ENCODE results near the gene ING4. TPM values are rescaled to one million over a fixed set of nuclear protein-coding genes. Genes with fewer than 3 reads are reported as not detected.

ING4 gene
- total RNA-seq, 1 experiment from 2014 or later = 23.8 TPM

DNA sequence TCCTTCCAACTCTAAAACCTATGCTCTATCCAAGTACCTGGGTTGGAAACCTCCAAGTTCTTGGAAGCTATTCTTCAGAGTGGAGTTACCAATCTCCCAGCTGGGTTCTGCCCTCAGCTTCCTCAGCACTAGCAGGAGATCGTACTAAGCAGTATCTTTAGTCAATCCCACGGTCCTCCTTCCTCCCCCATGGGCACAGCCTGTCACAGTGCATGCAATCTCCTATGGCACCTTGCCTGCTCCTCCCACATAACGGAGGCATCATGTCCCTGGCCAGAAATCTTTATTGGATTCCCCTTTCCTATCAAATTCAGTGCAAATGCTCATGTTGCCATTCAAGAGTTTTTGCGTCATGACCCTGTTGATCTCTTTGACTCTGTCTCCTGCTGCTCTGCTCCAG lies 21.8 kb downstream of the ING4 start:
- Histone ChIP-seq H3K9me3 (ENCODE audit: low read length) (no peaks in the 10 kb centered on the region), H2AFZ (ENCODE audit: low read length) (no peak overlapping the region), H3K4me2 (ENCODE audit: low read length) (no peak overlapping the region), H3K79me2 (ENCODE audit: low read length) (no peaks in the 10 kb centered on the region), H4K20me1 (ENCODE audit: low read length) (no peaks in the 10 kb centered on the region), H3K36me3 (ENCODE audit: low read depth, low read length) (no peaks in the 10 kb centered on the region), H3K9me2 (replicated peaks; ENCODE audit: low read length) (no peaks in the 10 kb centered on the region), H3K4me1 (ENCODE audit: insufficient read depth, low read length) (peaks cover 5% of the 10 kb centered on the region), H3F3A (ENCODE audit: low read length, unreplicated experiment) (no peaks in the 10 kb centered on the region), H3K27ac (ENCODE audit: low read length) (no peak overlapping the region), H3K27me3 (ENCODE audit: low read length) (no peaks in the 10 kb centered on the region), H3K4me3 (ENCODE audit: low read length) (no peak overlapping the region), H3K9ac (ENCODE audit: low read length) (no peak overlapping the region)
- intact Hi-C loops (cut with micrococcal nuclease) = no loop called here
- BruUV-seq (replicated peaks) = no TSS peak
- no peak for ATAC-seq
- CTCF ChIA-PET = no interaction called here
- POLR2A ChIA-PET (ENCODE audit: unreplicated experiment) = no interaction called here
- no peak for TF ChIP-seq EZH2 (IDR thresholded peaks at IDR 0.05; ENCODE audit: low read length, unreplicated experiment)
- TF ChIP-seq, protein P1, sequence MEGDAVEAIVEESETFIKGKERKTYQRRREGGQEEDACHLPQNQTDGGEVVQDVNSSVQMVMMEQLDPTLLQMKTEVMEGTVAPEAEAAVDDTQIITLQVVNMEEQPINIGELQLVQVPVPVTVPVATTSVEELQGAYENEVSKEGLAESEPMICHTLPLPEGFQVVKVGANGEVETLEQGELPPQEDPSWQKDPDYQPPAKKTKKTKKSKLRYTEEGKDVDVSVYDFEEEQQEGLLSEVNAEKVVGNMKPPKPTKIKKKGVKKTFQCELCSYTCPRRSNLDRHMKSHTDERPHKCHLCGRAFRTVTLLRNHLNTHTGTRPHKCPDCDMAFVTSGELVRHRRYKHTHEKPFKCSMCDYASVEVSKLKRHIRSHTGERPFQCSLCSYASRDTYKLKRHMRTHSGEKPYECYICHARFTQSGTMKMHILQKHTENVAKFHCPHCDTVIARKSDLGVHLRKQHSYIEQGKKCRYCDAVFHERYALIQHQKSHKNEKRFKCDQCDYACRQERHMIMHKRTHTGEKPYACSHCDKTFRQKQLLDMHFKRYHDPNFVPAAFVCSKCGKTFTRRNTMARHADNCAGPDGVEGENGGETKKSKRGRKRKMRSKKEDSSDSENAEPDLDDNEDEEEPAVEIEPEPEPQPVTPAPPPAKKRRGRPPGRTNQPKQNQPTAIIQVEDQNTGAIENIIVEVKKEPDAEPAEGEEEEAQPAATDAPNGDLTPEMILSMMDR (conservative IDR thresholded peaks at IDR 0.05; ENCODE audit: low read depth, low read length) = no peak
- no peak for TF ChIP-seq EZH2phosphoT487 (IDR thresholded peaks at IDR 0.05; ENCODE audit: borderline replicate concordance, low read length)
- no peak for DNase-seq

DNA sequence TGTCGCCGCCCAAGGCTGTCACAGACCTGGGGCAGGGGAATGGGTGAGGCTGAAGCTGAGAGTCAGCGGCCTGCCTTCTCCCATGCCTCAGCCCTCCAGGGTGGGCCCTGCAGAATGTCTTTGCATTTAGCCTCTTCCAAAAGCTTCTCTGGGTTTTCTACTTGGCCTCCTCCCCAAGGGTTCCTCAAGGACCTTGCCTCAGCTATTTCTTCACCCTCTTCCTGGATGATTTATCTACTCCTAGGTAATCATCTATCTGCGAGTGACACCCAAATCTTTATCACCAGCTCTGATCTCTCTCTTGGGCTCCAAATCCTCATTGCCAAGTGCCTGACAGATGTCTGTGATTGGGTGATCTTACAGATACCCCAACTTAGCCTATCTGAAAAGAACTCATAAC lies 22.4 kb downstream of the ING4 start:
- no peaks in the 10 kb centered on the region for H3K79me2 ChIP-seq (ENCODE audit: low read length)
- no peaks in the 10 kb centered on the region for H3F3A ChIP-seq (ENCODE audit: low read length, unreplicated experiment)
- no peak overlapping the region for H3K27ac ChIP-seq (ENCODE audit: low read length)
- intact Hi-C loops (cut with micrococcal nuclease) = no loop called here
- H3K36me3 ChIP-seq (ENCODE audit: low read depth, low read length) = no peaks in the 10 kb centered on the region
- H3K9me2 ChIP-seq (replicated peaks; ENCODE audit: low read length) = no peaks in the 10 kb centered on the region
- DNase-seq (no peak), ATAC-seq (no peak)
- H3K4me1 ChIP-seq (ENCODE audit: insufficient read depth, low read length) = peaks cover 11% of the 10 kb centered on the region
- ChIA-PET POLR2A (ENCODE audit: unreplicated experiment) (no interaction called here), CTCF (no interaction called here)
- no peak overlapping the region for H3K4me3 ChIP-seq (ENCODE audit: low read length)
- H2AFZ ChIP-seq (ENCODE audit: low read length) = no peak overlapping the region
- H3K27me3 ChIP-seq (ENCODE audit: low read length) = no peaks in the 10 kb centered on the region
- no TSS peak for BruUV-seq (replicated peaks)
- no peak for TF ChIP-seq EZH2phosphoT487 (IDR thresholded peaks at IDR 0.05; ENCODE audit: borderline replicate concordance, low read length)
- TF ChIP-seq, protein P1 (conservative IDR thresholded peaks at IDR 0.05; ENCODE audit: low read depth, low read length) = no peak
- H3K9ac ChIP-seq (ENCODE audit: low read length) = no peak overlapping the region
- no peaks in the 10 kb centered on the region for H4K20me1 ChIP-seq (ENCODE audit: low read length)
- H3K4me2 ChIP-seq (ENCODE audit: low read length) = no peak overlapping the region
- H3K9me3 ChIP-seq (ENCODE audit: low read length) = no peaks in the 10 kb centered on the region

DNA sequence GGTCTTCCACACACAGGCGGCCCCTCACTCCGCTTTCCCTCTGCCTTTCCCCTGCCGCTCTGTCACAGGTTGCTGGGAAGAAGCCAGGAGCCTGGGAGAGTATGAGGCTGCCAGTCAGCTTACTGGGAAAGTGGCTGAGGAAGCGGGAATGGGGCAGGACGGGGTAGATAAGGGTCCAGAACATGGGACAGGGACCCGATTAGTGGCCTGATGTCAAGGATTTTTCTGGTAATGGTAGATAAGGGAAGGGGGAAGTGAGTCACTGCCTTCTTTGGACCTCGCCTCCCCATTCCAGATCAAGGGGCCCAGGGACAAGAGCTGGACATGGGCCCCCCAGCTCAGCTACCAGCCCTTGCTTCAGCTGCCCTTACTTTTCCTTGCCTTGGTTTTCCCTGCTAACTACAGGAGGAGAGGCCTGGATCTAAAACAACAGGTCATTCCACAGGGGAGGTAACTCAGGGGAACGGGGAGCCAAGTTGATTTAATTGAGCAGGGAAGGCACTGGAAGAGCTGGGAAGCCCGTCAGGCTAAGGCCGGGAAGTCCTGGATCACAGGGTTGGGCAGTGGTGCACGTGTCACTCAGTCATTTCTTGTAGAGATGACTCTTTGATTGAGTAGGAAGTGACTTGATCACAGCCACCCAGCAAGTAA lies 23.6 kb downstream of the ING4 start:
- no peaks in the 10 kb centered on the region for H3K79me2 ChIP-seq (ENCODE audit: low read length)
- no peaks in the 10 kb centered on the region for H3K27me3 ChIP-seq (ENCODE audit: low read length)
- ATAC-seq (no peak), DNase-seq (no peak)
- H3F3A ChIP-seq (ENCODE audit: low read length, unreplicated experiment) = no peaks in the 10 kb centered on the region
- no peak overlapping the region for H3K4me2 ChIP-seq (ENCODE audit: low read length)
- no peaks in the 10 kb centered on the region for H3K36me3 ChIP-seq (ENCODE audit: low read depth, low read length)
- H3K4me1 ChIP-seq (ENCODE audit: insufficient read depth, low read length) = peaks cover 16% of the 10 kb centered on the region
- no peak overlapping the region for H2AFZ ChIP-seq (ENCODE audit: low read length)
- H3K9me2 ChIP-seq (replicated peaks; ENCODE audit: low read length) = no peaks in the 10 kb centered on the region
- TF ChIP-seq EZH2 (IDR thresholded peaks at IDR 0.05; ENCODE audit: low read length, unreplicated experiment) (no peak), EZH2phosphoT487 (IDR thresholded peaks at IDR 0.05; ENCODE audit: borderline replicate concordance, low read length) (no peak)
- TF ChIP-seq, protein P1 (conservative IDR thresholded peaks at IDR 0.05; ENCODE audit: low read depth, low read length) = no peak
- H3K9me3 ChIP-seq (ENCODE audit: low read length) = no peaks in the 10 kb centered on the region
- ChIA-PET POLR2A (ENCODE audit: unreplicated experiment) (no interaction called here), CTCF (no interaction called here)
- H3K4me3 ChIP-seq (ENCODE audit: low read length) = no peak overlapping the region
- H3K27ac ChIP-seq (ENCODE audit: low read length) = no peak overlapping the region
- no peaks in the 10 kb centered on the region for H4K20me1 ChIP-seq (ENCODE audit: low read length)
- no peak overlapping the region for H3K9ac ChIP-seq (ENCODE audit: low read length)
- no TSS peak for BruUV-seq (replicated peaks)
- intact Hi-C loops (cut with micrococcal nuclease) = no loop called here

Data from PC-3 (cell line).